Bronchial epithelial cell (primary cell): Measurements from ENCODE around the gene PHC2. TPM values are rescaled to one million over a fixed set of nuclear protein-coding genes. Genes with fewer than 3 reads are reported as not detected.

Source experiments
- DNase-seq: peaks from one replicate; pipeline ENCODE4 v3.0.0-alpha.2; 2010; ENCODE audit warnings: low read depth
- FAIRE-seq: peaks from 2 replicates; lab custom pipeline; 2011; peaks lifted over from hg19 to GRCh38; lab: Jason Lieb, UNC
- H3K27me3 ChIP-seq: 2 replicates; pipeline ENCODE4 v1.5.1; 2011; ENCODE audit warnings: low read length; ENCODE audit not compliant: control insufficient read depth, insufficient read depth
- H3K36me3 ChIP-seq: 2 replicates; pipeline ENCODE4 v1.5.1; 2011; ENCODE audit warnings: low read length; ENCODE audit not compliant: control insufficient read depth, insufficient read depth
- H3K4me3 ChIP-seq: 2 replicates; pipeline ENCODE4 v1.5.1; 2011; ENCODE audit warnings: mild to moderate bottlenecking, low read depth, low read length, control low read depth
- CTCF ChIP-seq: IDR thresholded peaks from 2 replicates; pipeline ENCODE4 v1.5.1; 2011; ENCODE audit warnings: mild to moderate bottlenecking, moderate library complexity, low read length, control low read depth, inconsistent platforms; ENCODE audit not compliant: insufficient read depth, severe bottlenecking
- total RNA-seq: library from RNA; depleted of rRNA; stranded (reverse); fragments of >200 nt; gene quantifications from 2 replicates; pipeline ENCODE4 v1.2.1, GENCODE V29; 2014

The PHC2 gene
- total RNA-seq, 1 donor from 2014 or later: 32.1 TPM

GRCh38 chr1:33410091-33410701 is 20.7 kb downstream of the PHC2 start:
- Histone ChIP-seq H3K36me3 (no peaks in the 10 kb centered on the region), H3K27me3 (no peaks in the 10 kb centered on the region), H3K4me3 (no peak overlapping the region)
- TF ChIP-seq CTCF: no peak
- DNase-seq: no peak
- FAIRE-seq: no peak

DNA sequence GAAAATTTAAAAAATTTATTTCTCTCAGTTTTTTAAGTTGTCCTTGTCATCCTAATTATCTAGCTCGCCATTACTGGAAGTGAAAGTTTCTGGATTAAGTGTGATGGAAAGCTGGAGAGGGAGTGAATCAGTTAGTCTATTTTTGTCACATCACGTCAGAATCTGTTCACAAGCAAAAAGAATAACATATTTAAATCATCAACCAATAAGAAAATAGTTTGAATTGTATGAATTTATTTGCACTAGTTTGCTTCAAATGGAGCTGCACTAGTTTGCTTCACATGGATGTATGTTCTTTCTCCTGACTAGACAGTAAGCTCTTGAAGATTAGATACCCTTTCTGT is 22.8 kb downstream of the PHC2 start:
- no peak for FAIRE-seq
- no peak for TF ChIP-seq CTCF
- no peak for DNase-seq
- no peak overlapping the region for H3K4me3 ChIP-seq
- H3K27me3 ChIP-seq: no peaks in the 10 kb centered on the region
- no peaks in the 10 kb centered on the region for H3K36me3 ChIP-seq

- DNase-seq (no peak), FAIRE-seq (no peak)
- H3K27me3 ChIP-seq: no peaks in the 10 kb centered on the region
- no peak overlapping the region for H3K4me3 ChIP-seq
- no peak for TF ChIP-seq CTCF
- H3K36me3 ChIP-seq: no peaks in the 10 kb centered on the region
Measured at GRCh38 chr1:33407352-33408092, 23.4 kb downstream of the PHC2 start.

GRCh38 chr1:33402206-33402605 is 28.7 kb downstream of the PHC2 start:
- Histone ChIP-seq H3K27me3 (no peaks in the 10 kb centered on the region), H3K36me3 (no peaks in the 10 kb centered on the region), H3K4me3 (no peak overlapping the region)
- DNase-seq: no peak
- no peak for FAIRE-seq
- no peak for TF ChIP-seq CTCF

GRCh38 chr1:33401471-33401870 is 29.4 kb downstream of the PHC2 start:
- Histone ChIP-seq H3K4me3 (no peak overlapping the region), H3K36me3 (no peaks in the 10 kb centered on the region), H3K27me3 (no peaks in the 10 kb centered on the region)
- TF ChIP-seq CTCF: no peak
- no peak for DNase-seq
- no peak for FAIRE-seq
